Testis (tissue), 2 donors: ENCODE results near the gene ZNF236.

Experiments
- POLR2A ChIP-seq: fragments of 450-650 bp; IDR thresholded peaks from one replicate; pipeline ENCODE4 v1.6.1; 2017; ENCODE audit warnings: antibody characterized with exemption, mild to moderate bottlenecking, moderate library complexity
- TF ChIP-seq, protein P1 (sequence below), 3 experiments: fragments of 450-650 bp in 2 of 3; fragments of 200-600 bp in 1 of 3; sonication (generic) in 1 of 3; IDR thresholded peaks; one replicate each; pipeline ENCODE4 v1.5.1; 2016 to 2019; ENCODE audit warnings: antibody characterized with exemption in 3 of 3, mild to moderate bottlenecking in 2 of 3, moderate library complexity in 1 of 3

DNA sequence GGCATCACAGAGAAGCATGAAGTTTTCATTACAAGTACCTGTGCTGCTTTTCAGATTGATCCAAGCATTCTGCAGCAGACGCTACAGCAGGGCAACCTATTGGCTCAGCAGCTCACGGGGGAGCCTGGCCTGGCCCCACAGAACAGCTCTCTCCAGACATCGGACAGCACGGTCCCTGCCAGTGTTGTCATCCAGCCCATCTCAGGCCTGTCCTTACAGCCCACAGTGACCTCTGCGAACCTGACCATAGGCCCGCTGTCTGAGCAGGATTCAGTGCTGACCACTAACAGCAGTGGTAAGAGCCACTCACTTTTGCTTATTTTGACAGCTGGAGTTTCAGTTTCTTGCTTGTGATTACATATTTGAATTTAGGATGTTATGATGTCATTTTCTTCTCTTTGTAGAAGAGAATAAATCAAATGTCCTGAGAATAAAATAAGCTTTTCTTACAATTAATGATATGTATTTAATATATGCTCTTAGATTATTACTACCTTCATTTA, 104.9 kb downstream of the ZNF236 start:
- TF ChIP-seq, protein P1, sequence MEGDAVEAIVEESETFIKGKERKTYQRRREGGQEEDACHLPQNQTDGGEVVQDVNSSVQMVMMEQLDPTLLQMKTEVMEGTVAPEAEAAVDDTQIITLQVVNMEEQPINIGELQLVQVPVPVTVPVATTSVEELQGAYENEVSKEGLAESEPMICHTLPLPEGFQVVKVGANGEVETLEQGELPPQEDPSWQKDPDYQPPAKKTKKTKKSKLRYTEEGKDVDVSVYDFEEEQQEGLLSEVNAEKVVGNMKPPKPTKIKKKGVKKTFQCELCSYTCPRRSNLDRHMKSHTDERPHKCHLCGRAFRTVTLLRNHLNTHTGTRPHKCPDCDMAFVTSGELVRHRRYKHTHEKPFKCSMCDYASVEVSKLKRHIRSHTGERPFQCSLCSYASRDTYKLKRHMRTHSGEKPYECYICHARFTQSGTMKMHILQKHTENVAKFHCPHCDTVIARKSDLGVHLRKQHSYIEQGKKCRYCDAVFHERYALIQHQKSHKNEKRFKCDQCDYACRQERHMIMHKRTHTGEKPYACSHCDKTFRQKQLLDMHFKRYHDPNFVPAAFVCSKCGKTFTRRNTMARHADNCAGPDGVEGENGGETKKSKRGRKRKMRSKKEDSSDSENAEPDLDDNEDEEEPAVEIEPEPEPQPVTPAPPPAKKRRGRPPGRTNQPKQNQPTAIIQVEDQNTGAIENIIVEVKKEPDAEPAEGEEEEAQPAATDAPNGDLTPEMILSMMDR (IDR thresholded peaks at IDR 0.05) = no peak
- TF ChIP-seq POLR2A = no peak
